HCT116 (cell line): ENCODE data around the gene TRIM26.

ENCODE experiments used
- CEBPB ChIP-seq: IDR thresholded peaks from 2 replicates; pipeline ENCODE4 v1.6.1; 2012; ENCODE audit warnings: low read depth
- EGR1 ChIP-seq: IDR thresholded peaks from 2 replicates; pipeline ENCODE4 v1.6.1; 2012; ENCODE audit warnings: low read depth
- EZH2 ChIP-seq: fragments of 200-600 bp; sonication (generic); IDR thresholded peaks from 2 replicates; pipeline ENCODE4 v1.6.1; 2017; ENCODE audit warnings: antibody characterized with exemption, mixed run types
- JUND ChIP-seq: IDR thresholded peaks from 2 replicates; pipeline ENCODE4 v1.6.1; 2012
- POLR2A ChIP-seq: IDR thresholded peaks from 2 replicates; pipeline ENCODE4 v1.7.0; 2011; ENCODE audit warnings: borderline replicate concordance; ENCODE audit not compliant: insufficient read depth, insufficient read length; ENCODE audit errors: extremely low read depth
- POLR2AphosphoS5 ChIP-seq: IDR thresholded peaks from 2 replicates; pipeline ENCODE4 v1.6.1; 2011; ENCODE audit warnings: mild to moderate bottlenecking, low read depth, low read length, moderate library complexity
- TCF7L2 ChIP-seq: IDR thresholded peaks from 2 replicates; pipeline ENCODE4 v1.7.0; 2011; ENCODE audit warnings: borderline replicate concordance, inconsistent platforms; ENCODE audit not compliant: insufficient read depth, insufficient read length; ENCODE audit errors: extremely low read depth
- YY1 ChIP-seq: IDR thresholded peaks from 2 replicates; pipeline ENCODE4 v1.6.1; 2011; ENCODE audit warnings: low read length, low read depth, moderate library complexity, mild to moderate bottlenecking; ENCODE audit not compliant: insufficient replicate concordance; ENCODE audit errors: extremely low read depth
- ZFX ChIP-seq: fragments of 450-650 bp; IDR thresholded peaks from 2 replicates; pipeline ENCODE4 v1.6.1; 2017
- ZNF274 ChIP-seq: fragments of 200-500 bp; sonication (Bioruptor generic); IDR thresholded peaks from 2 replicates; pipeline ENCODE4 v1.6.1; 2014; ENCODE audit warnings: mild to moderate bottlenecking, low read depth, low read length, inconsistent platforms
- TF ChIP-seq, protein P1 (sequence below): IDR thresholded peaks from 2 replicates; pipeline ENCODE4 v1.6.1; 2012; ENCODE audit warnings: low read depth
- TF ChIP-seq, protein P2 (sequence below), 3 experiments: fragments of 200-600 bp in 1 of 3; sonication (generic) in 1 of 3; IDR thresholded peaks in 2 of 3; conservative IDR thresholded peaks in 1 of 3; 2 replicates each; pipeline ENCODE4 v1.5.1; 2012 to 2017; ENCODE audit warnings: low read depth in 2 of 3, low read length in 2 of 3, antibody characterized with exemption in 1 of 3, borderline replicate concordance in 1 of 3, control low read depth in 1 of 3, mild to moderate bottlenecking in 1 of 3, mixed read lengths in 1 of 3, mixed run types in 1 of 3, moderate library complexity in 1 of 3; ENCODE audit not compliant: insufficient read depth in 1 of 3
- TF ChIP-seq, protein P3 (sequence below): IDR thresholded peaks from 2 replicates; pipeline ENCODE4 v1.6.1; 2012
- TF ChIP-seq, protein P4 (sequence below): IDR thresholded peaks from 2 replicates; pipeline ENCODE4 v1.6.1; 2012

DNA sequence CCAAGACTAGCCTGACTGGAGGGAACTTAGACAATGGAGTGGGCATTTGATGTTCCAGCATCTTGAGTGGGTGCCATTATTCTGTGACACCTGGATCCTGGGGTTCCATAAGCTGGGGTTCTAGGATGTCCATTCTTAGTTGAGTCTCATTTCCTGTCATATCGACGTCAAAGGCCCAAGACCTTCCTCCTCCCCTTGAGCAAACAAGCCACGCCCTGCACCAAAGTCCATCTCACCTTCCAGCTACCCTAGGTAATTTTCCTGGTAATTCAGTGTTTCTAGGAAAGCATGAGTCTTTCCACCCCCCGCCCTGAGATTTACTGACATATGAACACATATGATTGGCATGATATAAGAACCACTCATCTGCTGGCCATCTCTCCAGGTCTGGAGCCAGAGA lies 77.4 kb downstream of the TRIM26 start, which contains the start of gene TRIM40:
- TF ChIP-seq POLR2A = no peak
- TF ChIP-seq EZH2 = no peak
- TF ChIP-seq, protein P1, sequence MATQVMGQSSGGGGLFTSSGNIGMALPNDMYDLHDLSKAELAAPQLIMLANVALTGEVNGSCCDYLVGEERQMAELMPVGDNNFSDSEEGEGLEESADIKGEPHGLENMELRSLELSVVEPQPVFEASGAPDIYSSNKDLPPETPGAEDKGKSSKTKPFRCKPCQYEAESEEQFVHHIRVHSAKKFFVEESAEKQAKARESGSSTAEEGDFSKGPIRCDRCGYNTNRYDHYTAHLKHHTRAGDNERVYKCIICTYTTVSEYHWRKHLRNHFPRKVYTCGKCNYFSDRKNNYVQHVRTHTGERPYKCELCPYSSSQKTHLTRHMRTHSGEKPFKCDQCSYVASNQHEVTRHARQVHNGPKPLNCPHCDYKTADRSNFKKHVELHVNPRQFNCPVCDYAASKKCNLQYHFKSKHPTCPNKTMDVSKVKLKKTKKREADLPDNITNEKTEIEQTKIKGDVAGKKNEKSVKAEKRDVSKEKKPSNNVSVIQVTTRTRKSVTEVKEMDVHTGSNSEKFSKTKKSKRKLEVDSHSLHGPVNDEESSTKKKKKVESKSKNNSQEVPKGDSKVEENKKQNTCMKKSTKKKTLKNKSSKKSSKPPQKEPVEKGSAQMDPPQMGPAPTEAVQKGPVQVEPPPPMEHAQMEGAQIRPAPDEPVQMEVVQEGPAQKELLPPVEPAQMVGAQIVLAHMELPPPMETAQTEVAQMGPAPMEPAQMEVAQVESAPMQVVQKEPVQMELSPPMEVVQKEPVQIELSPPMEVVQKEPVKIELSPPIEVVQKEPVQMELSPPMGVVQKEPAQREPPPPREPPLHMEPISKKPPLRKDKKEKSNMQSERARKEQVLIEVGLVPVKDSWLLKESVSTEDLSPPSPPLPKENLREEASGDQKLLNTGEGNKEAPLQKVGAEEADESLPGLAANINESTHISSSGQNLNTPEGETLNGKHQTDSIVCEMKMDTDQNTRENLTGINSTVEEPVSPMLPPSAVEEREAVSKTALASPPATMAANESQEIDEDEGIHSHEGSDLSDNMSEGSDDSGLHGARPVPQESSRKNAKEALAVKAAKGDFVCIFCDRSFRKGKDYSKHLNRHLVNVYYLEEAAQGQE = no peak
- TF ChIP-seq, protein P2, sequence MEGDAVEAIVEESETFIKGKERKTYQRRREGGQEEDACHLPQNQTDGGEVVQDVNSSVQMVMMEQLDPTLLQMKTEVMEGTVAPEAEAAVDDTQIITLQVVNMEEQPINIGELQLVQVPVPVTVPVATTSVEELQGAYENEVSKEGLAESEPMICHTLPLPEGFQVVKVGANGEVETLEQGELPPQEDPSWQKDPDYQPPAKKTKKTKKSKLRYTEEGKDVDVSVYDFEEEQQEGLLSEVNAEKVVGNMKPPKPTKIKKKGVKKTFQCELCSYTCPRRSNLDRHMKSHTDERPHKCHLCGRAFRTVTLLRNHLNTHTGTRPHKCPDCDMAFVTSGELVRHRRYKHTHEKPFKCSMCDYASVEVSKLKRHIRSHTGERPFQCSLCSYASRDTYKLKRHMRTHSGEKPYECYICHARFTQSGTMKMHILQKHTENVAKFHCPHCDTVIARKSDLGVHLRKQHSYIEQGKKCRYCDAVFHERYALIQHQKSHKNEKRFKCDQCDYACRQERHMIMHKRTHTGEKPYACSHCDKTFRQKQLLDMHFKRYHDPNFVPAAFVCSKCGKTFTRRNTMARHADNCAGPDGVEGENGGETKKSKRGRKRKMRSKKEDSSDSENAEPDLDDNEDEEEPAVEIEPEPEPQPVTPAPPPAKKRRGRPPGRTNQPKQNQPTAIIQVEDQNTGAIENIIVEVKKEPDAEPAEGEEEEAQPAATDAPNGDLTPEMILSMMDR (IDR thresholded peaks at IDR 0.05 in 2 of 3, conservative IDR thresholded peaks at IDR 0.05 in 1 of 3; ENCODE audit: borderline replicate concordance in 1 of 3, insufficient read depth in 1 of 3, low read depth in 2 of 3, low read length in 2 of 3) = no peak
- no peak for TF ChIP-seq TCF7L2
- TF ChIP-seq, protein P3, sequence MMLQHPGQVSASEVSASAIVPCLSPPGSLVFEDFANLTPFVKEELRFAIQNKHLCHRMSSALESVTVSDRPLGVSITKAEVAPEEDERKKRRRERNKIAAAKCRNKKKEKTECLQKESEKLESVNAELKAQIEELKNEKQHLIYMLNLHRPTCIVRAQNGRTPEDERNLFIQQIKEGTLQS = no peak
- TF ChIP-seq, protein P4, sequence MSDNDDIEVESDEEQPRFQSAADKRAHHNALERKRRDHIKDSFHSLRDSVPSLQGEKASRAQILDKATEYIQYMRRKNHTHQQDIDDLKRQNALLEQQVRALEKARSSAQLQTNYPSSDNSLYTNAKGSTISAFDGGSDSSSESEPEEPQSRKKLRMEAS = no peak
- TF ChIP-seq EGR1 = no peak
- no peak for TF ChIP-seq YY1
- no peak for TF ChIP-seq ZFX
- TF ChIP-seq JUND = no peak
- TF ChIP-seq POLR2AphosphoS5 = no peak
- TF ChIP-seq CEBPB = no peak
- TF ChIP-seq ZNF274 = no peak
